Upper lobe of right lung (tissue), 1 donor: ENCODE data around the gene SLC30A9. TPM values are rescaled to one million over a fixed set of nuclear protein-coding genes. Genes with fewer than 3 reads are reported as not detected.

ENCODE experiments used
- ATAC-seq: fragments of 200-7000 bp; cut with Tn5 transposase; one replicate; pipeline ENCODE4 v1.9.1; 2020; ENCODE audit warnings: mild to moderate bottlenecking, moderate library complexity
- DNase-seq: peaks from one replicate; pipeline ENCODE4 v3.0.0-alpha.2; 2020
- H3K27ac ChIP-seq: fragments of 200-600 bp; one replicate; pipeline ENCODE4 v1.8.0; 2022
- H3K27me3 ChIP-seq: fragments of 200-600 bp; one replicate; pipeline ENCODE4 v1.8.0; 2022; ENCODE audit warnings: mild to moderate bottlenecking
- H3K36me3 ChIP-seq: fragments of 200-600 bp; one replicate; pipeline ENCODE4 v1.8.0; 2022
- H3K4me1 ChIP-seq: fragments of 200-600 bp; one replicate; pipeline ENCODE4 v1.8.0; 2022
- H3K4me3 ChIP-seq: fragments of 200-600 bp; one replicate; pipeline ENCODE4 v1.8.0; 2022; ENCODE audit warnings: mild to moderate bottlenecking
- H3K9me3 ChIP-seq: fragments of 200-600 bp; one replicate; pipeline ENCODE4 v1.8.0; 2022
- intact Hi-C: fragments of 100-400 bp; cut with DNase I; formaldehyde crosslinking; loops from one replicate; pipeline ENCODE4 v1.11.0; 2022
- total RNA-seq: library from RNA; stranded (reverse); fragmentation: NEBNext Ultra II Directional; extraction: Animal tissue kit (Norgen Biotek cat#: 25700); gene quantifications from one replicate; pipeline ENCODE4 v1.2.1, GENCODE V29; 2021
- TF ChIP-seq, protein P1 (sequence below): fragments of 200-600 bp; IDR thresholded peaks from one replicate; pipeline ENCODE4 v1.8.0; 2022; ENCODE audit warnings: antibody characterized with exemption
- donor health status: DM: no; HTN: yes; CAD: no; lungs with severe emphysema.

SLC30A9 gene
- total RNA-seq, 1 donor from 2014 or later, result 42.5 TPM

DNA sequence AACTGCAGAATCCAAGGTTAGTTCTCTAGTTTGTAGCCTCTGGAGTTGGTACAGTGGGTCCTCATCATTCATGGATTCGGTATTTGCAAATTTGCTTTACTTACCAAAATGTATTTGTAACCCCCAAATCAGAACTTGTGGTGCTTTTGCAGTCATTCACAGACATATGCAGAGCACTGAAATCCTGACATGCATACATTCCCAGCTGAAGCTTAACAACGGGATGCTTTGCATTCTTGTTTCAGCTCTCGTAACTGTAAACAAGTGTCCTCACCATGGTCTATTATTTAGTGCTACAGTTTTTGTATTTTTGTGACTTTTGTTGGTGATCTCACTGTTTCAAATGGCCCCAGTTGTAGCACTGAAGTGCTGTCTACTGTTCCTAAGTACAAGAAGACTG lies 146.0 kb downstream of the SLC30A9 start:
- H3K36me3 ChIP-seq, result no peaks in the 10 kb centered on the region
- H3K27ac ChIP-seq, result no peak overlapping the region
- H3K27me3 ChIP-seq, result peaks cover 5% of the 10 kb centered on the region
- H3K4me3 ChIP-seq, result no peak overlapping the region
- H3K9me3 ChIP-seq, result no peaks in the 10 kb centered on the region
- intact Hi-C loops, result no loop called here
- ATAC-seq (no peak), DNase-seq (no peak)
- no peaks in the 10 kb centered on the region for H3K4me1 ChIP-seq
- TF ChIP-seq, protein P1, sequence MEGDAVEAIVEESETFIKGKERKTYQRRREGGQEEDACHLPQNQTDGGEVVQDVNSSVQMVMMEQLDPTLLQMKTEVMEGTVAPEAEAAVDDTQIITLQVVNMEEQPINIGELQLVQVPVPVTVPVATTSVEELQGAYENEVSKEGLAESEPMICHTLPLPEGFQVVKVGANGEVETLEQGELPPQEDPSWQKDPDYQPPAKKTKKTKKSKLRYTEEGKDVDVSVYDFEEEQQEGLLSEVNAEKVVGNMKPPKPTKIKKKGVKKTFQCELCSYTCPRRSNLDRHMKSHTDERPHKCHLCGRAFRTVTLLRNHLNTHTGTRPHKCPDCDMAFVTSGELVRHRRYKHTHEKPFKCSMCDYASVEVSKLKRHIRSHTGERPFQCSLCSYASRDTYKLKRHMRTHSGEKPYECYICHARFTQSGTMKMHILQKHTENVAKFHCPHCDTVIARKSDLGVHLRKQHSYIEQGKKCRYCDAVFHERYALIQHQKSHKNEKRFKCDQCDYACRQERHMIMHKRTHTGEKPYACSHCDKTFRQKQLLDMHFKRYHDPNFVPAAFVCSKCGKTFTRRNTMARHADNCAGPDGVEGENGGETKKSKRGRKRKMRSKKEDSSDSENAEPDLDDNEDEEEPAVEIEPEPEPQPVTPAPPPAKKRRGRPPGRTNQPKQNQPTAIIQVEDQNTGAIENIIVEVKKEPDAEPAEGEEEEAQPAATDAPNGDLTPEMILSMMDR, result no peak

Other genes with a start within 250 kb of the SLC30A9 start
- gene PHOX2B, start 241.8 kb upstream of the SLC30A9 start, total RNA-seq, result not detected
- 71.3 TPM for gene TMEM33, start 55.1 kb upstream of the SLC30A9 start, total RNA-seq
- gene DCAF4L1, start 8.8 kb upstream of the SLC30A9 start, total RNA-seq, result 0.38 TPM
- 0.43 TPM for gene BEND4, start 162.1 kb downstream of the SLC30A9 start, total RNA-seq